Measurements from ENCODE around the gene FANCI.

DNA sequence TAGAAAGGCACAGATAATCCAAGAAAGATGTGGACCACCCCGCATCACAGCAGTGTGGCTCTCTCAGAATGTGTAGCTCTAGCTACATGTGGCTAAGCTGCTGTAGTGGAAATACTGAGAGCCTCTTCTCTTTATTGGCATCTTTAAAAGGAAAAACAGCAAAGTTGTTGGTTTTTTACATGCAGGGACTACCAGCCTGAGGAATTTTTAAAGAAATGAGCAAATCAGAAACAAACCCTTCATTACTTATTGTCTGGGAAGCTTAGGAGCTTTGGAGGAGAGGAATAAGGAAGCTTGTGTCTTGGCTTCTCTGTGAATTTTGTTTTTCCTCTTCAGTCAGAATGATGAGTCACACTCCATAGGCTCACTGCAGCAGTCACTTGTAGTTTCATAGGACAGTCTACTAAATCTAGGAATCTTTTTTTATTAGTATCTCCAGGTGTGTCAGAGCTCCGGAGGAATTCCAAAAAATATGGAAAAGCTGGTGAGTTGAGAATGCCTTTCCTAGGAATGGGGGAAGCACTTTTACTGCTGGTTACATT lies 63.3 kb downstream of the FANCI start:
- TF ChIP-seq POLR2A (IDR thresholded peaks at IDR 0.05): no peak
- TF ChIP-seq CTCF (IDR thresholded peaks at IDR 0.05): no peak
